ENCODE results near the gene IVNS1ABP.

DNA sequence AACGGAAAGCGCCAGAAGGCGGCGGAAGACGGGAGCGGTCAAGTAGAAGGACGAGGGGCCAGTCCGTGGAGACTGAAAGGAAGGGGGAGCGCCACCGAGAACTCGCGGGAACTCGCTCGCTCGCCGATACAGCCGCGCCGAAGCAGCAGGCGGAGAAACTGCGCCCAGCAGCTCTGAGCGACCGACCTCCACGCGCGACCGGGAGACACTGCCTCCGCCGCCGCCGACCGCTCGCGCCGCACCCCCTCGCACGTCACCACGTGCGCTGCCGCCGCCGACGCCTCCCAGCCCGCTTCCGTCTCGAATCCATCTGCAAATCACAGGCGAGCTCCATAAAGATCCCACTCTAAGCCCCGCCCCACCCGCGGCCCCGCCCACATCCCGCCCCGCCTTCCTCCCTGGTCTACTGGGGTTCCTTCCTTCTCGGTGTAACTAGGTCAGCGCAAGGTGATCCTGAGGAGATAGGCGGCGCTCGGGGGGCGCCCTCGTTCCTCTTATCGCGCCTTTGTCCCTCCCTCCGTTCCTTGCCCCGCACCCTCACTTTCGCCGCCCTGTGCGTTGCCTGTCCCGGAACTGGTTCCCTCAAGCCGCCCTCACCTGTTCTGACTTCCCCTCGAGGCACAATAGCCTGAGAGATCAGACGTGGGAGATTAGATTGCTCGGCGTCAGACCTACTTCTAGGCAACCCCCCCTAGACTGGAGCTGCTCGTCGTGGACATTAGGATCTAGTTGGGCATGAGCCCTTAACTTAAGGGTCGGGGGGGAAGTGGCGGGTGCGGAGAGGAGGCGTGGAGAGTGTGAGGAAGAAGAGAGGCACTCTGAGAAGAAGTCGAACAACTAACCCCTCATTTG lies at the start of gene IVNS1ABP:
- TF ChIP-seq EP300 (IDR thresholded peaks at IDR 0.05) (no peak), POLR2A (IDR thresholded peaks at IDR 0.05) (peak; percentile 95 to 96), POLR2AphosphoS5 (IDR thresholded peaks at IDR 0.05) (peak; percentile 94)
- TF ChIP-seq, protein P1, sequence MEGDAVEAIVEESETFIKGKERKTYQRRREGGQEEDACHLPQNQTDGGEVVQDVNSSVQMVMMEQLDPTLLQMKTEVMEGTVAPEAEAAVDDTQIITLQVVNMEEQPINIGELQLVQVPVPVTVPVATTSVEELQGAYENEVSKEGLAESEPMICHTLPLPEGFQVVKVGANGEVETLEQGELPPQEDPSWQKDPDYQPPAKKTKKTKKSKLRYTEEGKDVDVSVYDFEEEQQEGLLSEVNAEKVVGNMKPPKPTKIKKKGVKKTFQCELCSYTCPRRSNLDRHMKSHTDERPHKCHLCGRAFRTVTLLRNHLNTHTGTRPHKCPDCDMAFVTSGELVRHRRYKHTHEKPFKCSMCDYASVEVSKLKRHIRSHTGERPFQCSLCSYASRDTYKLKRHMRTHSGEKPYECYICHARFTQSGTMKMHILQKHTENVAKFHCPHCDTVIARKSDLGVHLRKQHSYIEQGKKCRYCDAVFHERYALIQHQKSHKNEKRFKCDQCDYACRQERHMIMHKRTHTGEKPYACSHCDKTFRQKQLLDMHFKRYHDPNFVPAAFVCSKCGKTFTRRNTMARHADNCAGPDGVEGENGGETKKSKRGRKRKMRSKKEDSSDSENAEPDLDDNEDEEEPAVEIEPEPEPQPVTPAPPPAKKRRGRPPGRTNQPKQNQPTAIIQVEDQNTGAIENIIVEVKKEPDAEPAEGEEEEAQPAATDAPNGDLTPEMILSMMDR (IDR thresholded peaks at IDR 0.05), result peak in 1 of 4 experiments; percentile 36

All from gastroesophageal sphincter (tissue), 3 donors.